ENCODE results near the gene RNF26.

GRCh38 chr11:119303227-119303718 lies 31.1 kb upstream of the RNF26 start:
- TF ChIP-seq MAX (IDR thresholded peaks at IDR 0.05; ENCODE audit: low read depth, low read length): no peak
- no peak for TF ChIP-seq EZH2 (IDR thresholded peaks at IDR 0.05; ENCODE audit: borderline replicate concordance, control insufficient read depth, low read depth, low read length)
- TF ChIP-seq POLR2A (IDR thresholded peaks at IDR 0.05; ENCODE audit: low read depth, low read length): no peak
- TF ChIP-seq EP300 (IDR thresholded peaks at IDR 0.05; ENCODE audit: borderline replicate concordance in 1 of 2, control insufficient read depth in 1 of 2, low read depth in 2 of 2, low read length in 2 of 2): no peak
- TF ChIP-seq CTCF (IDR thresholded peaks at IDR 0.05 in 2 of 3, conservative IDR thresholded peaks at IDR 0.05 in 1 of 3; ENCODE audit: control insufficient read depth in 2 of 3, extremely low read depth in 1 of 3, insufficient read depth in 1 of 3, low read depth in 3 of 3, low read length in 3 of 3): no peak
- no peak for TF ChIP-seq SUPT20H (IDR thresholded peaks at IDR 0.05; ENCODE audit: borderline replicate concordance, control insufficient read depth, low read depth, low read length)
- no peak for TF ChIP-seq ZZZ3 (IDR thresholded peaks at IDR 0.05; ENCODE audit: control insufficient read depth, insufficient read length, low read depth)
- TF ChIP-seq SUZ12 (IDR thresholded peaks at IDR 0.05; ENCODE audit: unreplicated experiment): no peak
- no peak for TF ChIP-seq SIN3A (IDR thresholded peaks at IDR 0.05; ENCODE audit: low read depth, low read length)
